HepG2 (cell line): ENCODE results near the gene DENND11. TPM values are rescaled to one million over a fixed set of nuclear protein-coding genes. Genes with fewer than 3 reads are reported as not detected.

Source experiments
- ATF7 ChIP-seq, 2 experiments: fragments of 450-650 bp in 1 of 2; sonication (generic) in 1 of 2; formaldehyde crosslinking in 1 of 2; IDR thresholded peaks; 2 replicates each; pipeline versions ENCODE4 v1.4.0 to v1.6.1; 2016 to 2020; ENCODE audit warnings: antibody characterized with exemption in 1 of 2, mild to moderate bottlenecking in 1 of 2, missing genetic modification reagents in 1 of 2
- CREBL2 ChIP-seq: sonication (generic); formaldehyde crosslinking; IDR thresholded peaks from 2 replicates; pipeline ENCODE4 v1.8.1; 2023; ENCODE audit warnings: missing genetic modification reagents, mild to moderate bottlenecking, borderline replicate concordance
- GLI4 ChIP-seq: sonication (generic); formaldehyde crosslinking; IDR thresholded peaks from 2 replicates; pipeline ENCODE4 v1.5.1; 2020; ENCODE audit warnings: missing genetic modification reagents, mild to moderate bottlenecking, moderate library complexity, borderline replicate concordance
- KAT2B ChIP-seq: fragments of 150-350 bp; IDR thresholded peaks from 2 replicates; pipeline ENCODE4 v1.6.1; 2014; ENCODE audit warnings: low read depth, low read length, borderline replicate concordance
- KDM2A ChIP-seq: sonication (generic); formaldehyde crosslinking; IDR thresholded peaks from 2 replicates; pipeline ENCODE4 v1.4.0; 2020; ENCODE audit warnings: low read depth, missing genetic modification reagents, borderline replicate concordance
- KLF15 ChIP-seq: sonication (generic); formaldehyde crosslinking; IDR thresholded peaks from 2 replicates; pipeline ENCODE4 v1.8.1; 2023; ENCODE audit warnings: borderline replicate concordance, mild to moderate bottlenecking, inconsistent platforms, missing genetic modification reagents, mixed read lengths
- MAFG ChIP-seq: sonication (generic); formaldehyde crosslinking; IDR thresholded peaks from 2 replicates; pipeline ENCODE4 v1.5.1; 2020; ENCODE audit warnings: mild to moderate bottlenecking, missing genetic modification reagents
- MTF1 ChIP-seq: sonication (generic); formaldehyde crosslinking; IDR thresholded peaks from 2 replicates; pipeline ENCODE4 v1.5.0; 2020; ENCODE audit warnings: missing genetic modification reagents
- REPIN1 ChIP-seq: sonication (generic); formaldehyde crosslinking; IDR thresholded peaks from 2 replicates; pipeline ENCODE4 v1.8.0; 2022; ENCODE audit warnings: missing genetic modification reagents, low read depth, mild to moderate bottlenecking, borderline replicate concordance
- RFXANK ChIP-seq: IDR thresholded peaks from 2 replicates; pipeline ENCODE4 v1.6.1; 2016
- TBX3 ChIP-seq: fragments of 450-650 bp; IDR thresholded peaks from 2 replicates; pipeline ENCODE4 v1.6.1; 2017; ENCODE audit warnings: antibody characterized with exemption, mild to moderate bottlenecking, inconsistent platforms, borderline replicate concordance
- TCF12 ChIP-seq, 2 experiments: fragments of 450-650 bp in 1 of 2; sonication (generic) in 1 of 2; formaldehyde crosslinking in 1 of 2; IDR thresholded peaks; 2 replicates each; pipeline versions ENCODE4 v1.6.1 to v1.8.0; 2017 to 2022; ENCODE audit warnings: antibody characterized with exemption in 1 of 2, mild to moderate bottlenecking in 1 of 2, missing genetic modification reagents in 1 of 2, moderate library complexity in 1 of 2
- YEATS4 ChIP-seq: sonication (generic); formaldehyde crosslinking; IDR thresholded peaks from 2 replicates; pipeline ENCODE4 v1.4.0; 2020; ENCODE audit warnings: missing genetic modification reagents, borderline replicate concordance
- ZBTB38 ChIP-seq: sonication (generic); formaldehyde crosslinking; IDR thresholded peaks from 2 replicates; pipeline ENCODE4 v1.5.1; 2020; ENCODE audit warnings: mild to moderate bottlenecking, missing genetic modification reagents
- polyA plus RNA-seq, 8 experiments: library from polyadenylated mRNA; depleted of rRNA in 3 of 8; stranded (reverse) in 7 of 8; unstranded in 1 of 8; fragments of >200 nt; fragmentation: Illumina TruSeq in 4 of 8; extraction: Trizol in 4 of 8; gene quantifications; 2 replicates each; pipeline versions ENCODE4 v1.2.1 to v1.2.3, GENCODE V29; 2011 to 2016; ENCODE audit warnings: low read depth in 4 of 8, missing spikeins in 1 of 8, mixed read lengths in 1 of 8; ENCODE audit not compliant: insufficient read depth in 1 of 8
- total RNA-seq, 5 experiments: library from RNA; depleted of rRNA; stranded (reverse); fragments of >200 nt; fragmentation: Illumina TruSeq; extraction: Trizol; gene quantifications; 2 replicates each; pipeline ENCODE4 v1.2.3, GENCODE V29; 2016; ENCODE audit warnings: low read depth in 1 of 5
- TF ChIP-seq, protein P1 (sequence below): sonication (generic); formaldehyde crosslinking; IDR thresholded peaks from 2 replicates; pipeline ENCODE4 v1.5.0; 2020; ENCODE audit warnings: mild to moderate bottlenecking, missing genetic modification reagents, borderline replicate concordance
- TF ChIP-seq, protein P2 (sequence below): sonication (generic); formaldehyde crosslinking; IDR thresholded peaks from 2 replicates; pipeline ENCODE4 v1.5.0; 2020; ENCODE audit warnings: mild to moderate bottlenecking, missing genetic modification reagents
- TF ChIP-seq, protein P3 (sequence below): sonication (generic); formaldehyde crosslinking; IDR thresholded peaks from 2 replicates; pipeline ENCODE4 v1.8.0; 2022; ENCODE audit warnings: mild to moderate bottlenecking, missing genetic modification reagents, moderate library complexity
- TF ChIP-seq, protein P4 (sequence below): sonication (generic); formaldehyde crosslinking; IDR thresholded peaks from 2 replicates; pipeline ENCODE4 v1.4.0; 2020; ENCODE audit warnings: mild to moderate bottlenecking, missing genetic modification reagents

DENND11 gene
- total and polyA plus RNA-seq, 2 of the 13 experiments (the other 11 are each of a cell fraction or from before 2014, with no cell fraction given) = 7.1 to 10.5 TPM

- TF ChIP-seq, protein P1, sequence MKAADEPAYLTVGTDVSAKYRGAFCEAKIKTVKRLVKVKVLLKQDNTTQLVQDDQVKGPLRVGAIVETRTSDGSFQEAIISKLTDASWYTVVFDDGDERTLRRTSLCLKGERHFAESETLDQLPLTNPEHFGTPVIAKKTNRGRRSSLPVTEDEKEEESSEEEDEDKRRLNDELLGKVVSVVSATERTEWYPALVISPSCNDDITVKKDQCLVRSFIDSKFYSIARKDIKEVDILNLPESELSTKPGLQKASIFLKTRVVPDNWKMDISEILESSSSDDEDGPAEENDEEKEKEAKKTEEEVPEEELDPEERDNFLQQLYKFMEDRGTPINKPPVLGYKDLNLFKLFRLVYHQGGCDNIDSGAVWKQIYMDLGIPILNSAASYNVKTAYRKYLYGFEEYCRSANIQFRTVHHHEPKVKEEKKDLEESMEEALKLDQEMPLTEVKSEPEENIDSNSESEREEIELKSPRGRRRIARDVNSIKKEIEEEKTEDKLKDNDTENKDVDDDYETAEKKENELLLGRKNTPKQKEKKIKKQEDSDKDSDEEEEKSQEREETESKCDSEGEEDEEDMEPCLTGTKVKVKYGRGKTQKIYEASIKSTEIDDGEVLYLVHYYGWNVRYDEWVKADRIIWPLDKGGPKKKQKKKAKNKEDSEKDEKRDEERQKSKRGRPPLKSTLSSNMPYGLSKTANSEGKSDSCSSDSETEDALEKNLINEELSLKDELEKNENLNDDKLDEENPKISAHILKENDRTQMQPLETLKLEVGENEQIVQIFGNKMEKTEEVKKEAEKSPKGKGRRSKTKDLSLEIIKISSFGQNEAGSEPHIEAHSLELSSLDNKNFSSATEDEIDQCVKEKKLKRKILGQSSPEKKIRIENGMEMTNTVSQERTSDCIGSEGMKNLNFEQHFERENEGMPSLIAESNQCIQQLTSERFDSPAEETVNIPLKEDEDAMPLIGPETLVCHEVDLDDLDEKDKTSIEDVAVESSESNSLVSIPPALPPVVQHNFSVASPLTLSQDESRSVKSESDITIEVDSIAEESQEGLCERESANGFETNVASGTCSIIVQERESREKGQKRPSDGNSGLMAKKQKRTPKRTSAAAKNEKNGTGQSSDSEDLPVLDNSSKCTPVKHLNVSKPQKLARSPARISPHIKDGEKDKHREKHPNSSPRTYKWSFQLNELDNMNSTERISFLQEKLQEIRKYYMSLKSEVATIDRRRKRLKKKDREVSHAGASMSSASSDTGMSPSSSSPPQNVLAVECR (CRISPR knock-in tag) = peak; percentile 60; the same call in 1 of the 2 replicates
- TF ChIP-seq KAT2B (no peak), REPIN1 (CRISPR knock-in tag) (peak; percentile 71; the same call in 1 of the 2 replicates), ZBTB38 (no peak), KLF15 (CRISPR knock-in tag) (no peak), MTF1 (CRISPR knock-in tag) (no peak), TCF12 (IDR thresholded peaks at IDR 0.05) (no peak), TCF12 (CRISPR knock-in tag; IDR thresholded peaks at IDR 0.05) (peak; percentile 57; the same call in 1 of the 2 replicates), ATF7 (IDR thresholded peaks at IDR 0.05) (0 out of 2 replicates have a peak, but pooled peaks have one; percentile 43), ATF7 (CRISPR knock-in tag; IDR thresholded peaks at IDR 0.05) (peak; percentile 57; the same call in 1 of the 2 replicates), CREBL2 (CRISPR knock-in tag) (no peak), RFXANK (CRISPR knock-in tag) (no peak), GLI4 (CRISPR knock-in tag) (no peak), KDM2A (CRISPR knock-in tag) (peak; percentile 53; the same call in 1 of the 2 replicates), MAFG (CRISPR knock-in tag) (no peak), TBX3 (peak; percentile 85), YEATS4 (CRISPR knock-in tag) (no peak)
- TF ChIP-seq, protein P2, sequence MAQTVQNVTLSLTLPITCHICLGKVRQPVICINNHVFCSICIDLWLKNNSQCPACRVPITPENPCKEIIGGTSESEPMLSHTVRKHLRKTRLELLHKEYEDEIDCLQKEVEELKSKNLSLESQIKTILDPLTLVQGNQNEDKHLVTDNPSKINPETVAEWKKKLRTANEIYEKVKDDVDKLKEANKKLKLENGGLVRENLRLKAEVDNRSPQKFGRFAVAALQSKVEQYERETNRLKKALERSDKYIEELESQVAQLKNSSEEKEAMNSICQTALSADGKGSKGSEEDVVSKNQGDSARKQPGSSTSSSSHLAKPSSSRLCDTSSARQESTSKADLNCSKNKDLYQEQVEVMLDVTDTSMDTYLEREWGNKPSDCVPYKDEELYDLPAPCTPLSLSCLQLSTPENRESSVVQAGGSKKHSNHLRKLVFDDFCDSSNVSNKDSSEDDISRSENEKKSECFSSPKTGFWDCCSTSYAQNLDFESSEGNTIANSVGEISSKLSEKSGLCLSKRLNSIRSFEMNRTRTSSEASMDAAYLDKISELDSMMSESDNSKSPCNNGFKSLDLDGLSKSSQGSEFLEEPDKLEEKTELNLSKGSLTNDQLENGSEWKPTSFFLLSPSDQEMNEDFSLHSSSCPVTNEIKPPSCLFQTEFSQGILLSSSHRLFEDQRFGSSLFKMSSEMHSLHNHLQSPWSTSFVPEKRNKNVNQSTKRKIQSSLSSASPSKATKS (CRISPR knock-in tag) = no peak
- TF ChIP-seq, protein P3, sequence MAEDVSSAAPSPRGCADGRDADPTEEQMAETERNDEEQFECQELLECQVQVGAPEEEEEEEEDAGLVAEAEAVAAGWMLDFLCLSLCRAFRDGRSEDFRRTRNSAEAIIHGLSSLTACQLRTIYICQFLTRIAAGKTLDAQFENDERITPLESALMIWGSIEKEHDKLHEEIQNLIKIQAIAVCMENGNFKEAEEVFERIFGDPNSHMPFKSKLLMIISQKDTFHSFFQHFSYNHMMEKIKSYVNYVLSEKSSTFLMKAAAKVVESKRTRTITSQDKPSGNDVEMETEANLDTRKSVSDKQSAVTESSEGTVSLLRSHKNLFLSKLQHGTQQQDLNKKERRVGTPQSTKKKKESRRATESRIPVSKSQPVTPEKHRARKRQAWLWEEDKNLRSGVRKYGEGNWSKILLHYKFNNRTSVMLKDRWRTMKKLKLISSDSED (CRISPR knock-in tag) = no peak
- TF ChIP-seq, protein P4, sequence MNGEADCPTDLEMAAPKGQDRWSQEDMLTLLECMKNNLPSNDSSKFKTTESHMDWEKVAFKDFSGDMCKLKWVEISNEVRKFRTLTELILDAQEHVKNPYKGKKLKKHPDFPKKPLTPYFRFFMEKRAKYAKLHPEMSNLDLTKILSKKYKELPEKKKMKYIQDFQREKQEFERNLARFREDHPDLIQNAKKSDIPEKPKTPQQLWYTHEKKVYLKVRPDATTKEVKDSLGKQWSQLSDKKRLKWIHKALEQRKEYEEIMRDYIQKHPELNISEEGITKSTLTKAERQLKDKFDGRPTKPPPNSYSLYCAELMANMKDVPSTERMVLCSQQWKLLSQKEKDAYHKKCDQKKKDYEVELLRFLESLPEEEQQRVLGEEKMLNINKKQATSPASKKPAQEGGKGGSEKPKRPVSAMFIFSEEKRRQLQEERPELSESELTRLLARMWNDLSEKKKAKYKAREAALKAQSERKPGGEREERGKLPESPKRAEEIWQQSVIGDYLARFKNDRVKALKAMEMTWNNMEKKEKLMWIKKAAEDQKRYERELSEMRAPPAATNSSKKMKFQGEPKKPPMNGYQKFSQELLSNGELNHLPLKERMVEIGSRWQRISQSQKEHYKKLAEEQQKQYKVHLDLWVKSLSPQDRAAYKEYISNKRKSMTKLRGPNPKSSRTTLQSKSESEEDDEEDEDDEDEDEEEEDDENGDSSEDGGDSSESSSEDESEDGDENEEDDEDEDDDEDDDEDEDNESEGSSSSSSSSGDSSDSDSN (CRISPR knock-in tag) = peak; percentile 77
Measured at GRCh38 chr7:141695803-141696289, 6.1 kb downstream of the DENND11 start (continued).
